ENCODE results near the gene CCDC30.

CCDC30 gene

GRCh38 chr1:42531043-42531442, 68.0 kb downstream of the CCDC30 start:
- H3K4me3 ChIP-seq (ENCODE audit: low read length) = no peak overlapping the region
- no peak overlapping the region for H3K9ac ChIP-seq (ENCODE audit: low read length)
- peaks cover 3% of the 10 kb centered on the region for H3K4me1 ChIP-seq (ENCODE audit: control insufficient read depth, insufficient read depth, low read length)
- no peaks in the 10 kb centered on the region for H3K36me3 ChIP-seq (ENCODE audit: control insufficient read depth, insufficient read depth, low read length, severe bottlenecking)
- H3K9me3 ChIP-seq (ENCODE audit: control insufficient read depth, low read length) = no peaks in the 10 kb centered on the region
- no peaks in the 10 kb centered on the region for H3K27me3 ChIP-seq (replicated peaks; ENCODE audit: control insufficient read depth, insufficient read depth, low read length)
- no peak for DNase-seq (ENCODE audit: low read depth)

GRCh38 chr1:42533101-42533863, 70.2 kb downstream of the CCDC30 start:
- no peak overlapping the region for H3K9ac ChIP-seq (ENCODE audit: low read length)
- H3K9me3 ChIP-seq (ENCODE audit: control insufficient read depth, low read length) = no peaks in the 10 kb centered on the region
- DNase-seq (ENCODE audit: low read depth) = peak; percentile 7
- H3K4me3 ChIP-seq (ENCODE audit: low read length) = no peak overlapping the region
- H3K36me3 ChIP-seq (ENCODE audit: control insufficient read depth, insufficient read depth, low read length, severe bottlenecking) = no peaks in the 10 kb centered on the region
- no peaks in the 10 kb centered on the region for H3K27me3 ChIP-seq (replicated peaks; ENCODE audit: control insufficient read depth, insufficient read depth, low read length)
- peaks cover 3% of the 10 kb centered on the region for H3K4me1 ChIP-seq (ENCODE audit: control insufficient read depth, insufficient read depth, low read length)

GRCh38 chr1:42541104-42541503, 78.0 kb downstream of the CCDC30 start:
- Histone ChIP-seq H3K4me3 (ENCODE audit: low read length) (no peak overlapping the region), H3K27me3 (replicated peaks; ENCODE audit: control insufficient read depth, insufficient read depth, low read length) (no peaks in the 10 kb centered on the region), H3K36me3 (ENCODE audit: control insufficient read depth, insufficient read depth, low read length, severe bottlenecking) (no peaks in the 10 kb centered on the region), H3K4me1 (ENCODE audit: control insufficient read depth, insufficient read depth, low read length) (no peaks in the 10 kb centered on the region), H3K9ac (ENCODE audit: low read length) (no peak overlapping the region), H3K9me3 (ENCODE audit: control insufficient read depth, low read length) (no peaks in the 10 kb centered on the region)
- no peak for DNase-seq (ENCODE audit: low read depth)

- Histone ChIP-seq H3K9me3 (ENCODE audit: control insufficient read depth, low read length) (no peaks in the 10 kb centered on the region), H3K4me1 (ENCODE audit: control insufficient read depth, insufficient read depth, low read length) (no peaks in the 10 kb centered on the region), H3K4me3 (ENCODE audit: low read length) (no peak overlapping the region), H3K36me3 (ENCODE audit: control insufficient read depth, insufficient read depth, low read length, severe bottlenecking) (no peaks in the 10 kb centered on the region), H3K9ac (ENCODE audit: low read length) (no peak overlapping the region), H3K27me3 (replicated peaks; ENCODE audit: control insufficient read depth, insufficient read depth, low read length) (no peaks in the 10 kb centered on the region)
- no peak for DNase-seq (ENCODE audit: low read depth)
These were observed 88.1 kb downstream of the CCDC30 start for GRCh38 chr1:42551180-42551579.

GRCh38 chr1:42551590-42551989, 88.5 kb downstream of the CCDC30 start:
- H3K4me3 ChIP-seq (ENCODE audit: low read length) = no peak overlapping the region
- H3K4me1 ChIP-seq (ENCODE audit: control insufficient read depth, insufficient read depth, low read length) = no peaks in the 10 kb centered on the region
- no peak overlapping the region for H3K9ac ChIP-seq (ENCODE audit: low read length)
- H3K9me3 ChIP-seq (ENCODE audit: control insufficient read depth, low read length) = no peaks in the 10 kb centered on the region
- H3K36me3 ChIP-seq (ENCODE audit: control insufficient read depth, insufficient read depth, low read length, severe bottlenecking) = no peaks in the 10 kb centered on the region
- H3K27me3 ChIP-seq (replicated peaks; ENCODE audit: control insufficient read depth, insufficient read depth, low read length) = no peaks in the 10 kb centered on the region
- DNase-seq (ENCODE audit: low read depth) = no peak

GRCh38 chr1:42552636-42553035, 89.5 kb downstream of the CCDC30 start:
- Histone ChIP-seq H3K4me3 (ENCODE audit: low read length) (no peak overlapping the region), H3K9ac (ENCODE audit: low read length) (no peak overlapping the region), H3K27me3 (replicated peaks; ENCODE audit: control insufficient read depth, insufficient read depth, low read length) (no peaks in the 10 kb centered on the region), H3K4me1 (ENCODE audit: control insufficient read depth, insufficient read depth, low read length) (no peaks in the 10 kb centered on the region), H3K36me3 (ENCODE audit: control insufficient read depth, insufficient read depth, low read length, severe bottlenecking) (no peaks in the 10 kb centered on the region), H3K9me3 (ENCODE audit: control insufficient read depth, low read length) (no peaks in the 10 kb centered on the region)
- no peak for DNase-seq (ENCODE audit: low read depth)

GRCh38 chr1:42557230-42557851, 94.3 kb downstream of the CCDC30 start:
- Histone ChIP-seq H3K36me3 (ENCODE audit: control insufficient read depth, insufficient read depth, low read length, severe bottlenecking) (no peaks in the 10 kb centered on the region), H3K9ac (ENCODE audit: low read length) (no peak overlapping the region), H3K9me3 (ENCODE audit: control insufficient read depth, low read length) (peaks cover 3% of the 10 kb centered on the region), H3K27me3 (replicated peaks; ENCODE audit: control insufficient read depth, insufficient read depth, low read length) (no peaks in the 10 kb centered on the region), H3K4me3 (ENCODE audit: low read length) (no peak overlapping the region), H3K4me1 (ENCODE audit: control insufficient read depth, insufficient read depth, low read length) (no peaks in the 10 kb centered on the region)
- DNase-seq (ENCODE audit: low read depth) = no peak

- DNase-seq (ENCODE audit: low read depth) = no peak
- H3K9ac ChIP-seq (ENCODE audit: low read length) = no peak overlapping the region
- no peaks in the 10 kb centered on the region for H3K9me3 ChIP-seq (ENCODE audit: control insufficient read depth, low read length)
- no peaks in the 10 kb centered on the region for H3K27me3 ChIP-seq (replicated peaks; ENCODE audit: control insufficient read depth, insufficient read depth, low read length)
- no peaks in the 10 kb centered on the region for H3K36me3 ChIP-seq (ENCODE audit: control insufficient read depth, insufficient read depth, low read length, severe bottlenecking)
- no peak overlapping the region for H3K4me3 ChIP-seq (ENCODE audit: low read length)
- H3K4me1 ChIP-seq (ENCODE audit: control insufficient read depth, insufficient read depth, low read length) = no peaks in the 10 kb centered on the region
These were observed 104.0 kb downstream of the CCDC30 start for GRCh38 chr1:42567038-42567437.

GRCh38 chr1:42576935-42577334, 113.8 kb downstream of the CCDC30 start:
- no peak overlapping the region for H3K4me3 ChIP-seq (ENCODE audit: low read length)
- DNase-seq (ENCODE audit: low read depth) = no peak
- no peak overlapping the region for H3K9ac ChIP-seq (ENCODE audit: low read length)
- H3K27me3 ChIP-seq (replicated peaks; ENCODE audit: control insufficient read depth, insufficient read depth, low read length) = no peaks in the 10 kb centered on the region
- no peaks in the 10 kb centered on the region for H3K9me3 ChIP-seq (ENCODE audit: control insufficient read depth, low read length)
- no peaks in the 10 kb centered on the region for H3K36me3 ChIP-seq (ENCODE audit: control insufficient read depth, insufficient read depth, low read length, severe bottlenecking)
- H3K4me1 ChIP-seq (ENCODE audit: control insufficient read depth, insufficient read depth, low read length) = no peaks in the 10 kb centered on the region

- no peaks in the 10 kb centered on the region for H3K27me3 ChIP-seq (replicated peaks; ENCODE audit: control insufficient read depth, insufficient read depth, low read length)
- no peak for DNase-seq (ENCODE audit: low read depth)
These were observed 122.9 kb downstream of the CCDC30 start for GRCh38 chr1:42586016-42586415.

GRCh38 chr1:42587753-42588152, 124.7 kb downstream of the CCDC30 start:
- no peak for DNase-seq (ENCODE audit: low read depth)
- Histone ChIP-seq H3K27me3 (replicated peaks; ENCODE audit: control insufficient read depth, insufficient read depth, low read length) (no peaks in the 10 kb centered on the region), H3K9ac (ENCODE audit: low read length) (no peak overlapping the region), H3K9me3 (ENCODE audit: control insufficient read depth, low read length) (peaks cover 9% of the 10 kb centered on the region), H3K4me3 (ENCODE audit: low read length) (no peak overlapping the region), H3K36me3 (ENCODE audit: control insufficient read depth, insufficient read depth, low read length, severe bottlenecking) (no peaks in the 10 kb centered on the region), H3K4me1 (ENCODE audit: control insufficient read depth, insufficient read depth, low read length) (no peaks in the 10 kb centered on the region)

More at GRCh38 chr1:42586016-42586415, 122.9 kb downstream of the CCDC30 start:
- Histone ChIP-seq H3K4me1 (ENCODE audit: control insufficient read depth, insufficient read depth, low read length) (no peaks in the 10 kb centered on the region), H3K9me3 (ENCODE audit: control insufficient read depth, low read length) (peaks cover 9% of the 10 kb centered on the region), H3K4me3 (ENCODE audit: low read length) (no peak overlapping the region), H3K9ac (ENCODE audit: low read length) (no peak overlapping the region), H3K36me3 (ENCODE audit: control insufficient read depth, insufficient read depth, low read length, severe bottlenecking) (no peaks in the 10 kb centered on the region)
